BE2C (cell line): ENCODE measurements around the gene WNK3.

ENCODE experiments used
- DNase-seq: peaks from one replicate; pipeline ENCODE4 v3.0.0-alpha.2; 2020
- H3K27me3 ChIP-seq: fragments of 250-450 bp; sonication (Bioruptor Pico); 2 replicates; pipeline ENCODE4 v1.5.1; 2020; ENCODE audit warnings: mild to moderate bottlenecking
- H3K36me3 ChIP-seq: fragments of 250-450 bp; sonication (Bioruptor Pico); 2 replicates; pipeline ENCODE4 v1.5.1; 2020; ENCODE audit warnings: mild to moderate bottlenecking
- H3K4me1 ChIP-seq: fragments of 250-450 bp; sonication (Bioruptor Pico); 2 replicates; pipeline ENCODE4 v1.5.1; 2020
- H3K4me3 ChIP-seq: 2 replicates; pipeline ENCODE4 v1.5.1; 2011; ENCODE audit warnings: low read depth, low read length
- H3K9me3 ChIP-seq: fragments of 250-450 bp; sonication (Bioruptor Pico); 2 replicates; pipeline ENCODE4 v1.5.1; 2020
- TF ChIP-seq, protein P1 (sequence below): IDR thresholded peaks from 2 replicates; pipeline ENCODE4 v1.5.1; 2012; ENCODE audit warnings: mild to moderate bottlenecking, low read depth, low read length

The WNK3 gene

DNA sequence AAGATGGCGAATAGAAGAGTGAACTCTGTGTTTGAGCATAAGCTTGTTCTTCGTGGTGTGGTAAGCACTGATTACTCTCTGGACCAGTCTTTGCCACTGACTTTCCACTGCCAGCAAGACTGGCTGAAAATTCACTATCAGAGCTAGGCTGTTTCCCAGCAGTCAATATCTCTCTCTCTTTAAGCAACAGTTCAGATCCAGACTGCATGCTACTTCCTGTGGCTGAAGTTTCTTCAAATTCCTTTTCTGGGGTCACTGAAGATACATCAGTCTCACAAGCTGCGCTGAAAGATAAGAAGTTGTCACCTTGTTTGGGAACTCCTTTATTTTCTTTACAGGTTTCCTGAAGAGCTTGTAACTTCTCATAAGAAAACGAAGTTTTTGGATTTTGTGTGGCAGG, 120.8 kb downstream of the WNK3 start:
- no peak for DNase-seq
- no peaks in the 10 kb centered on the region for H3K36me3 ChIP-seq
- TF ChIP-seq, protein P1, sequence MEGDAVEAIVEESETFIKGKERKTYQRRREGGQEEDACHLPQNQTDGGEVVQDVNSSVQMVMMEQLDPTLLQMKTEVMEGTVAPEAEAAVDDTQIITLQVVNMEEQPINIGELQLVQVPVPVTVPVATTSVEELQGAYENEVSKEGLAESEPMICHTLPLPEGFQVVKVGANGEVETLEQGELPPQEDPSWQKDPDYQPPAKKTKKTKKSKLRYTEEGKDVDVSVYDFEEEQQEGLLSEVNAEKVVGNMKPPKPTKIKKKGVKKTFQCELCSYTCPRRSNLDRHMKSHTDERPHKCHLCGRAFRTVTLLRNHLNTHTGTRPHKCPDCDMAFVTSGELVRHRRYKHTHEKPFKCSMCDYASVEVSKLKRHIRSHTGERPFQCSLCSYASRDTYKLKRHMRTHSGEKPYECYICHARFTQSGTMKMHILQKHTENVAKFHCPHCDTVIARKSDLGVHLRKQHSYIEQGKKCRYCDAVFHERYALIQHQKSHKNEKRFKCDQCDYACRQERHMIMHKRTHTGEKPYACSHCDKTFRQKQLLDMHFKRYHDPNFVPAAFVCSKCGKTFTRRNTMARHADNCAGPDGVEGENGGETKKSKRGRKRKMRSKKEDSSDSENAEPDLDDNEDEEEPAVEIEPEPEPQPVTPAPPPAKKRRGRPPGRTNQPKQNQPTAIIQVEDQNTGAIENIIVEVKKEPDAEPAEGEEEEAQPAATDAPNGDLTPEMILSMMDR = no peak

DNA sequence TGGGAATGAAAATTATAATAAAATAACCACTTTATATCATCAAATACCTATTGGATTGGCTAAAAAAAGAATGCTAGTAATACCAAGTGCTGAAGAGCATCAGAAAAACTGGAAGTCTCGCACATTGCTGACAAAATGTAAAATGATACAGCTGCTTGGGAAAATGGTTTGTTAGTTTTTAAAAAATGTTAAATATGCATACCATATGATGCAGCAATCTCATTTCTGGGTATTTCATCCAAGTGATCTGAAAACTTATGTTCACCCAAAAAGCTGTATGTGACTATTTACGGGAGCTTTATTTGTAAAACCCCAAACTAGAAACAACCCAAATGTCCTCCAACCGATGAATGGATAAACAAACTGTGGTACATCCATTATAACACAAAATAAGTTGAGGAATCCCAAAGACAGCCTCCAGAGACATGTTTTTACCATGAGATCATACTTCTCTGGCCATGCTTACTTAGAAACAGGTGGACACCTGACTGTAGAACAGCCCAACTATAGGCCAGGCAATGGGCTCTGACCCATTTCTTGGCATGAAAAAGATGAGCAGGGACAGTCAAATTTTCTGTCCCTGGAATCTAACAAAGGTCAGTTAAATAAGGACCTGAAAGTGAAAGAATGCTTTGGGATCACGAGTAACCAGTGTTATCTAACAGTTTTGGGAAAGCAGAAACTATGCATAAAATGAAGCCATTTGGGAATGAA, 127.3 kb downstream of the WNK3 start:
- TF ChIP-seq, protein P1 = no peak
- no peaks in the 10 kb centered on the region for H3K9me3 ChIP-seq
- no peak overlapping the region for H3K4me3 ChIP-seq
- H3K4me1 ChIP-seq = no peaks in the 10 kb centered on the region
- H3K27me3 ChIP-seq = no peaks in the 10 kb centered on the region
- no peak for DNase-seq
- H3K36me3 ChIP-seq = no peaks in the 10 kb centered on the region

More for the DNA sequence above, 120.8 kb downstream of the WNK3 start:
- no peaks in the 10 kb centered on the region for H3K9me3 ChIP-seq
- H3K4me1 ChIP-seq = no peaks in the 10 kb centered on the region
- no peak overlapping the region for H3K4me3 ChIP-seq
- no peaks in the 10 kb centered on the region for H3K27me3 ChIP-seq

DNA sequence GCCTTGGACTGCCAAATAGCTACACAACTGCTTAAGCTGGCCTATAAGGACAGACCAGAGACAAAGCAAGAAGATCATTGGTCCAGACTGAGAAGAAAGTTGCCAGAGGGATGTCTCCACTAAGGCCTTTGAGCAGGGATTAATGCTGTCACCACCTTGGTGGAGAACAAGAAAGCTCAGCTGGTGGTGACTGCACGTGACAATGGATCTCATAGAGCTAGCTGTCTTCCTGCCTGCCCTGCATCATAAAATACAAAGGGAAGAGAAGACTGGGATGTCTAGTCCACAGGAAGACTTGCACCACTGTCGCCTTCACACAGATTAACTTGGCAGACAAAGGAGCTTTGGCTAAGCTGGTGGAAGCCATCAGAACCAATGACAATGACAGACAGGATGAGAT, 134.3 kb downstream of the WNK3 start:
- H3K9me3 ChIP-seq = no peaks in the 10 kb centered on the region
- TF ChIP-seq, protein P1 = no peak
- no peak overlapping the region for H3K4me3 ChIP-seq
- no peaks in the 10 kb centered on the region for H3K27me3 ChIP-seq
- no peak for DNase-seq
- no peaks in the 10 kb centered on the region for H3K36me3 ChIP-seq
- no peaks in the 10 kb centered on the region for H3K4me1 ChIP-seq

DNA sequence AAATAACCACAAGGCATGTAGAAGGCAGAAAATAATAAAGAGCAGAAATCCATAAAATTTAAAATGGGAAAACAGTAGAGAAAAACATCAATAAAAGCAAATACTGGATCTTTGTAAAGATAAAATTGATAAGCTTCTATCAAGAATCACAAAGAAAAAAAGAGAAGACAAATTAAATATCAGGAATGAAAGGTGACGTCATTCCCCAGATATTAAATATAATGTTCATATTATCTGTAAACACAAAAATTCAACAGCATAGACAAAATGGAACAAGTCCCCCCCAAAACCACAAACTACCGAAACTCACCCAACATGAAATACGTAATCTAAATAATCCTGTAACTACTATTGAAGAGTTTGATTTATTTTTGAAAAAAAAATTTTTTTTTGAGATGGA, 144.2 kb downstream of the WNK3 start:
- H3K27me3 ChIP-seq = no peaks in the 10 kb centered on the region
- no peak overlapping the region for H3K4me3 ChIP-seq
- TF ChIP-seq, protein P1 = no peak
- H3K36me3 ChIP-seq = no peaks in the 10 kb centered on the region
- H3K9me3 ChIP-seq = no peaks in the 10 kb centered on the region
- DNase-seq = no peak
- no peaks in the 10 kb centered on the region for H3K4me1 ChIP-seq

DNA sequence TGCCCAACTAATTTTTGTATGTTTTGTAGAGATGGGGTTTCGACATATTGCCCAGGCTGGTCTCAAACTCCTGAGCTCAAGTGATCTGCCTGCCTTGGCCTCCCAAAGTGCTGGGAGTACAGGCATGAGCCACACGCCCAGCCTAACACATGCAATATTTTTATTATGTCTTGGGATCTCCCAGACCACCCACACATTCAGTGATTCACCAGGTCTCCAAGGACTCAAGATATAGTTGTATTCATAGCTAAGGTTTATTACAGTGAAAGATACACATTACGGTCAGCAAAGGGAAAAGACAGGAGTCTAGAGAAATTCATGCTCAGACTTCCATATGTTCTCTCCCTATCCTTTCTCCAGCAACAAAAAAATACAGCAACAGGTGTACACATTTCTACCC, 149.3 kb downstream of the WNK3 start:
- Histone ChIP-seq H3K9me3 (no peaks in the 10 kb centered on the region), H3K4me1 (no peaks in the 10 kb centered on the region), H3K4me3 (no peak overlapping the region), H3K36me3 (no peaks in the 10 kb centered on the region), H3K27me3 (no peaks in the 10 kb centered on the region)
- DNase-seq = no peak
- TF ChIP-seq, protein P1 = no peak

DNA sequence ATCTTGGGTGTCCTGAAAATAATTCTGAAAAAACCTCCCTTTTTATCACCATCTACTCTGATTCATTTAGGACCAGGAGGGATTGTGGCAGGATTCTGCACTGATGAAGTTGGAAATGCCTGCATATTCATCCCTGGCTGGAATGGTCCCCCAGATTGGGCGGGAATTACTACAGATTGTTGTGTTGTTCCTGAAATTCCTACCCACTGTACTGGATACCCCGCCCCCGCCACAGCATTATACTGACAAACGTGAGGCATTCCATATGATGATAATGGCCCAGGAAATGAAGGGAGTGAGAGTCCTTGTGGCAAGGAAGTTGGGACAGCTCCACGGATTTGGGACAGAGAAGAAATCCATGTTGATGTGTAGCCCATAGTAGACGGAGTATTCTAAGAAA, 159.6 kb downstream of the WNK3 start:
- no peak for DNase-seq
- H3K27me3 ChIP-seq = no peaks in the 10 kb centered on the region
- H3K4me1 ChIP-seq = no peaks in the 10 kb centered on the region
- no peaks in the 10 kb centered on the region for H3K36me3 ChIP-seq
- TF ChIP-seq, protein P1 = no peak
- no peaks in the 10 kb centered on the region for H3K9me3 ChIP-seq
- H3K4me3 ChIP-seq = no peak overlapping the region
